Upper lobe of left lung (tissue), 6 donors: ENCODE measurements around the gene HNRNPAB. TPM values are rescaled to one million over a fixed set of nuclear protein-coding genes. Genes with fewer than 3 reads are reported as not detected.

Source experiments
- ATAC-seq, 2 donors: fragments of 200-7000 bp; cut with Tn5 transposase; one replicate each; pipeline ENCODE4 v1.9.1; 2022; ENCODE audit warnings: mild to moderate bottlenecking in 2 of 2, moderate library complexity in 2 of 2; ENCODE audit not compliant: low FRiP score in 2 of 2
- DNase-seq, 2 donors: peaks; one replicate each; pipeline ENCODE4 v3.0.0-alpha.2; 2019 to 2020
- H3K27ac ChIP-seq, 4 donors: fragments of 200-600 bp; sonication (generic); one replicate each; pipeline ENCODE4 v1.5.1; 2016 to 2019
- H3K27me3 ChIP-seq, 4 donors: fragments of 200-600 bp; sonication (generic); one replicate each; pipeline ENCODE4 v1.5.1; 2017 to 2019
- H3K36me3 ChIP-seq, 4 donors: fragments of 200-600 bp; sonication (generic); one replicate each; pipeline ENCODE4 v1.5.1; 2016 to 2019
- H3K4me1 ChIP-seq, 4 donors: fragments of 200-600 bp; sonication (generic); one replicate each; pipeline ENCODE4 v1.5.1; 2018 to 2019
- H3K4me3 ChIP-seq, 4 donors: fragments of 200-600 bp; sonication (generic); one replicate each; pipeline ENCODE4 v1.5.1; 2017 to 2019; ENCODE audit warnings: mild to moderate bottlenecking in 2 of 4, moderate library complexity in 1 of 4
- H3K9me3 ChIP-seq, 4 donors: fragments of 200-600 bp; sonication (generic); one replicate each; pipeline ENCODE4 v1.5.1; 2018 to 2019
- CTCF ChIP-seq, 6 experiments: fragments of 450-650 bp in 4 of 6; fragments of 200-600 bp in 2 of 6; sonication (generic) in 2 of 6; IDR thresholded peaks; one replicate each; pipeline ENCODE4 v1.5.1; 2016 to 2019; ENCODE audit warnings: antibody characterized with exemption in 6 of 6
- EP300 ChIP-seq, 4 donors: sonication (generic); formaldehyde crosslinking; IDR thresholded peaks; one replicate each; pipeline ENCODE4 v1.5.1; 2017; ENCODE audit warnings: antibody characterized with exemption in 4 of 4, control low read depth in 2 of 4
- POLR2A ChIP-seq, 4 donors: fragments of 450-650 bp; IDR thresholded peaks; one replicate each; pipeline ENCODE4 v1.5.1; 2016 to 2017; ENCODE audit warnings: antibody characterized with exemption in 4 of 4, mild to moderate bottlenecking in 2 of 4
- POLR2AphosphoS5 ChIP-seq, 2 donors: sonication (generic); formaldehyde crosslinking; IDR thresholded peaks; one replicate each; pipeline ENCODE4 v1.5.1; 2017; ENCODE audit warnings: antibody characterized with exemption in 2 of 2
- WGBS, 2 donors: methylation state at CpG; one replicate each; pipeline ENCODE4 v1.1.5; 2017 to 2018; 5-methylcytosine and 5-hydroxymethylcytosine counted together
- total RNA-seq, 6 donors: library from RNA; depleted of rRNA in 4 of 6; stranded (reverse); fragments of >200 nt in 4 of 6; gene quantifications; one replicate each; pipeline versions ENCODE4 v1.1.0 to v1.2.1, GENCODE V29; 2016 to 2021
- donor health status: DM: no; HTN: no; CAD: no; lungs with moderate emphysema.
- donor health status: DM: no; HTN: yes; CAD: no; lungs with severe emphysema.

Gene HNRNPAB
- total RNA-seq, 6 donors from 2014 or later: 61.8 to 133 (median 97.7) TPM

- Histone ChIP-seq H3K4me1 (peaks cover 9 to 18% (median 13%) of the 10 kb centered on the region in 4 donors), H3K27ac (no peak overlapping the region), H3K4me3 (no peak overlapping the region), H3K36me3 (peaks cover 0 to 87% (median 49%) of the 10 kb centered on the region in 4 donors), H3K9me3 (no peaks in the 10 kb centered on the region), H3K27me3 (no peaks in the 10 kb centered on the region)
- WGBS, 2 donors: 64 to 76% methylated on average over 10 to 13 of the region's 13 CpGs
- DNase-seq (peak in 1 of 2 donors; percentile 55), ATAC-seq (peak; percentile 31 to 82)
- TF ChIP-seq POLR2A (IDR thresholded peaks at IDR 0.05) (no peak), POLR2AphosphoS5 (IDR thresholded peaks at IDR 0.05) (no peak), CTCF (IDR thresholded peaks at IDR 0.05) (no peak), EP300 (IDR thresholded peaks at IDR 0.05) (no peak)
These were observed 19.5 kb downstream of the HNRNPAB start for GRCh38 chr5:178223828-178224335.

GRCh38 chr5:178224403-178224802 is 20.1 kb downstream of the HNRNPAB start:
- ATAC-seq: peak in 1 of 2 donors; percentile 16
- TF ChIP-seq POLR2A (IDR thresholded peaks at IDR 0.05) (no peak), CTCF (IDR thresholded peaks at IDR 0.05) (no peak), EP300 (IDR thresholded peaks at IDR 0.05) (no peak), POLR2AphosphoS5 (IDR thresholded peaks at IDR 0.05) (no peak)
- H3K4me3 ChIP-seq: no peak overlapping the region

GRCh38 chr5:178225174-178225573 is 20.8 kb downstream of the HNRNPAB start:
- H3K9me3 ChIP-seq: no peaks in the 10 kb centered on the region
- H3K36me3 ChIP-seq: peaks cover 0 to 92% (median 55%) of the 10 kb centered on the region in 4 donors
- DNase-seq: no peak

More at GRCh38 chr5:178224403-178224802, 20.1 kb downstream of the HNRNPAB start:
- H3K4me1 ChIP-seq: peaks cover 9 to 20% (median 13%) of the 10 kb centered on the region in 4 donors
- no peaks in the 10 kb centered on the region for H3K9me3 ChIP-seq
- no peak overlapping the region for H3K27ac ChIP-seq
- H3K36me3 ChIP-seq: peaks cover 0 to 92% (median 52%) of the 10 kb centered on the region in 4 donors
- WGBS, 2 donors: 83 to 94% methylated on average over 15 to 16 of the region's 17 CpGs
- DNase-seq: no peak
- H3K27me3 ChIP-seq: no peaks in the 10 kb centered on the region

GRCh38 chr5:178227138-178227659 is 22.9 kb downstream of the HNRNPAB start:
- no peak overlapping the region for H3K4me3 ChIP-seq
- ATAC-seq (no peak), DNase-seq (no peak)
- no peaks in the 10 kb centered on the region for H3K27me3 ChIP-seq
- WGBS, 2 donors: 85 to 97% methylated on average over 4 of the region's 4 CpGs
- H3K27ac ChIP-seq: no peak overlapping the region
- H3K9me3 ChIP-seq: no peaks in the 10 kb centered on the region
- TF ChIP-seq POLR2A (IDR thresholded peaks at IDR 0.05): no peak
- no peak for TF ChIP-seq POLR2AphosphoS5 (IDR thresholded peaks at IDR 0.05)
- TF ChIP-seq CTCF (IDR thresholded peaks at IDR 0.05): no peak
- TF ChIP-seq EP300 (IDR thresholded peaks at IDR 0.05): no peak
- peaks cover 17 to 33% (median 29%) of the 10 kb centered on the region in 4 donors for H3K4me1 ChIP-seq
- H3K36me3 ChIP-seq: peaks cover 0 to 82% (median 51%) of the 10 kb centered on the region in 4 donors

More at GRCh38 chr5:178225174-178225573, 20.8 kb downstream of the HNRNPAB start:
- Histone ChIP-seq H3K27ac (no peak overlapping the region), H3K27me3 (no peaks in the 10 kb centered on the region), H3K4me1 (peaks cover 10 to 28% (median 16%) of the 10 kb centered on the region in 4 donors), H3K4me3 (no peak overlapping the region)
- ATAC-seq: no peak
- TF ChIP-seq POLR2A (IDR thresholded peaks at IDR 0.05) (no peak), CTCF (IDR thresholded peaks at IDR 0.05) (no peak), POLR2AphosphoS5 (IDR thresholded peaks at IDR 0.05) (no peak), EP300 (IDR thresholded peaks at IDR 0.05) (no peak)
- WGBS, 2 donors: 93 to 100% methylated on average over 4 to 6 of the region's 6 CpGs
